GM23248 (cell line): ENCODE measurements around the gene ZNF474. TPM values are rescaled to one million over a fixed set of nuclear protein-coding genes. Genes with fewer than 3 reads are reported as not detected.
A peak's percentile ranks its signal among the peaks of the same experiment; 100 is the strongest.

Experiments used
- DNase-seq: peaks from one replicate; pipeline ENCODE4 v3.0.0-alpha.2; 2015
- H2AFZ ChIP-seq: fragments of 200-600 bp; sonication (generic); 2 replicates; pipeline ENCODE4 v1.6.1; 2016; ENCODE audit warnings: antibody characterized with exemption
- H3F3A ChIP-seq: fragments of 200-600 bp; sonication (generic); 2 replicates; pipeline ENCODE4 v1.6.1; 2016; ENCODE audit warnings: mild to moderate bottlenecking, antibody characterized with exemption, mixed run types; ENCODE audit not compliant: insufficient read depth
- H3K27ac ChIP-seq: fragments of 200-600 bp; sonication (generic); 2 replicates; pipeline ENCODE4 v1.5.1; 2016; ENCODE audit warnings: mild to moderate bottlenecking
- H3K27me3 ChIP-seq: fragments of 200-600 bp; sonication (generic); replicated peaks from 2 replicates; pipeline ENCODE4 v1.6.1; 2016; ENCODE audit warnings: mild to moderate bottlenecking; ENCODE audit not compliant: insufficient read depth
- H3K36me3 ChIP-seq: fragments of 200-600 bp; sonication (generic); 2 replicates; pipeline ENCODE4 v1.6.1; 2016; ENCODE audit warnings: low read depth, mild to moderate bottlenecking
- H3K4me1 ChIP-seq: fragments of 200-600 bp; sonication (generic); 2 replicates; pipeline ENCODE4 v1.6.1; 2016; ENCODE audit warnings: mild to moderate bottlenecking; ENCODE audit not compliant: insufficient read depth
- H3K4me2 ChIP-seq: fragments of 200-600 bp; sonication (generic); one replicate; pipeline ENCODE4 v1.6.1; 2016; ENCODE audit warnings: mild to moderate bottlenecking; ENCODE audit not compliant: unreplicated experiment
- H3K4me3 ChIP-seq: fragments of 200-600 bp; sonication (generic); 2 replicates; pipeline ENCODE4 v1.5.1; 2016; ENCODE audit warnings: mild to moderate bottlenecking
- H3K79me2 ChIP-seq: fragments of 200-600 bp; sonication (generic); 2 replicates; pipeline ENCODE4 v1.6.1; 2016; ENCODE audit warnings: mild to moderate bottlenecking; ENCODE audit not compliant: insufficient read depth
- H3K9ac ChIP-seq: fragments of 200-600 bp; sonication (generic); 2 replicates; pipeline ENCODE4 v1.6.1; 2016; ENCODE audit warnings: mild to moderate bottlenecking
- H3K9me2 ChIP-seq: fragments of 200-600 bp; sonication (generic); 2 replicates; pipeline ENCODE4 v1.6.1; 2016; ENCODE audit warnings: mixed run types, mild to moderate bottlenecking, moderate library complexity; ENCODE audit not compliant: insufficient read depth
- H3K9me3 ChIP-seq: fragments of 200-600 bp; sonication (generic); one replicate; pipeline ENCODE4 v1.6.1; 2017; ENCODE audit warnings: low read depth
- H4K20me1 ChIP-seq: fragments of 200-600 bp; sonication (generic); 2 replicates; pipeline ENCODE4 v1.6.0; 2016; ENCODE audit not compliant: insufficient read depth
- EZH2 ChIP-seq: fragments of 200-600 bp; sonication (generic); IDR thresholded peaks from 2 replicates; pipeline ENCODE4 v1.6.1; 2018; ENCODE audit warnings: antibody characterized with exemption, mild to moderate bottlenecking; ENCODE audit not compliant: insufficient read depth, poor library complexity, severe bottlenecking
- EZH2phosphoT487 ChIP-seq: fragments of 200-600 bp; sonication (generic); IDR thresholded peaks from 2 replicates; pipeline ENCODE4 v1.6.1; 2018; ENCODE audit warnings: antibody characterized with exemption, moderate library complexity, mild to moderate bottlenecking, low read depth; ENCODE audit not compliant: insufficient read depth
- WGBS, 2 experiments: methylation state at CpG; one replicate each; pipeline ENCODE4 v1.1.6; 2015 to 2017; ENCODE audit warnings: low lambda C conversion rate in 2 of 2, low coverage in 1 of 2; ENCODE audit errors: missing lambda C conversion rate in 2 of 2; 5-methylcytosine and 5-hydroxymethylcytosine counted together
- in situ Hi-C: fragments of 300-500 bp; cut with MboI; formaldehyde crosslinking; loops from 2 replicates; pipeline ENCODE4 v1.15.0; 2020
- polyA plus RNA-seq: library from polyadenylated mRNA; unstranded; fragments of >200 nt; fragmentation: Nextera tagmentation; extraction: Ambion mirVana; gene quantifications from 2 replicates; pipeline ENCODE4 v1.2.1, GENCODE V29; 2016
- total RNA-seq: library from RNA; depleted of rRNA; stranded (reverse); fragments of >200 nt; shearing (Covaris generic); gene quantifications from 2 replicates; pipeline ENCODE4 v1.2.3, GENCODE V29; 2014

ZNF474 gene
- total and polyA plus RNA-seq, 2 experiments from 2014 or later = 0.21 to 0.43 TPM

GRCh38 chr5:122124766-122125165 lies 4.6 kb upstream of the ZNF474 start:
- TF ChIP-seq EZH2 = no peak
- no peak for TF ChIP-seq EZH2phosphoT487
- Histone ChIP-seq H3K79me2 (no peaks in the 10 kb centered on the region), H4K20me1 (no peaks in the 10 kb centered on the region), H3K36me3 (no peaks in the 10 kb centered on the region), H3K4me1 (peaks cover 56% of the 10 kb centered on the region), H3K27me3 (no peaks in the 10 kb centered on the region), H3K9me2 (no peaks in the 10 kb centered on the region), H3F3A (peaks cover 41% of the 10 kb centered on the region), H3K27ac (no peak overlapping the region), H2AFZ (no peak overlapping the region), H3K4me3 (no peak overlapping the region), H3K9me3 (no peaks in the 10 kb centered on the region), H3K4me2 (no peak overlapping the region), H3K9ac (no peak overlapping the region)
- no peak for DNase-seq
- WGBS, 2 experiments = 95 to 96% methylated on average over 2 of the region's 2 CpGs
- in situ Hi-C loops = no loop called here

DNA sequence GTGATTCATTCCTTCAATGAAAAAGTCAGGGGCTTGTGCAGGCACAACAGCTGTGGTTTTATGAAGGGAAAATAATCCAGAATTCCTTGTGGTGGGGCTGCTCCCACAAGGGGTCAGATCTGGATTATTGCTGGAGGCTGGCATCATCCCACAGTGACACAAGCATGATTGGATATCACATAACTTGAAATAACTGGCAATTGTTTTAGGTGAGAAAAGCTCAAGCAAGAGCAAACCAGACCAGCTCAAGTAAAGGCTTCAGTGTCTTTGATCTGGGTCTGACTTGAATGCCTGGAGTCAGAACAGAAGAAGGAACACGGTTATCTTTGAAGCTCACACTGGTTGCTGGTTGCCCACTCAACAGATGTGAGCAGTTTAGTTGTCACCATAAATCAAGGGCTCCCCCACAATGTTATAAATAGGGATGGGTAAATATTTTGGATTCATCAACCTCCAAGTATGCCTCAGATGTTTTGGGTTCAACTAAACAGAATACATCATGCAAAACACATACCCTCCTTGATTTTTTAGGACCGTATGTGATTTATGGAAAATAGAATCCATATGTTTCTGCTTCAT lies 3.1 kb upstream of the ZNF474 start:
- Histone ChIP-seq H4K20me1 (no peaks in the 10 kb centered on the region), H3K9ac (peak overlapping the region; percentile 85), H3K36me3 (no peaks in the 10 kb centered on the region), H3K79me2 (no peaks in the 10 kb centered on the region), H3K9me2 (no peaks in the 10 kb centered on the region), H2AFZ (peak overlapping the region; percentile 86), H3K4me1 (peaks cover 54% of the 10 kb centered on the region), H3K9me3 (no peaks in the 10 kb centered on the region), H3K4me2 (peak overlapping the region; percentile 84), H3K4me3 (peak overlapping the region; percentile 57), H3K27ac (peak overlapping the region; percentile 93), H3F3A (peaks cover 41% of the 10 kb centered on the region), H3K27me3 (no peaks in the 10 kb centered on the region)
- 0 to 2% methylated on average over 2 of the region's 2 CpGs for WGBS, 2 experiments
- TF ChIP-seq EZH2phosphoT487 (no peak), EZH2 (no peak)
- DNase-seq = peak; percentile 71
- in situ Hi-C loops = no loop called here

GRCh38 chr5:122126756-122127321 lies 2.5 kb upstream of the ZNF474 start:
- Histone ChIP-seq H3K4me2 (peak overlapping the region; percentile 84), H3K27ac (peak overlapping the region; percentile 93), H3K27me3 (no peaks in the 10 kb centered on the region), H4K20me1 (no peaks in the 10 kb centered on the region), H3K4me3 (peak overlapping the region; percentile 57), H2AFZ (peak overlapping the region; percentile 86), H3K9me2 (no peaks in the 10 kb centered on the region), H3K9ac (peak overlapping the region; percentile 85), H3K9me3 (no peaks in the 10 kb centered on the region), H3K79me2 (no peaks in the 10 kb centered on the region), H3K36me3 (no peaks in the 10 kb centered on the region), H3K4me1 (peaks cover 49% of the 10 kb centered on the region), H3F3A (peaks cover 36% of the 10 kb centered on the region)
- in situ Hi-C loops = no loop called here
- DNase-seq = peak; percentile 70
- TF ChIP-seq EZH2 (no peak), EZH2phosphoT487 (no peak)
- WGBS, 2 experiments = 3 to 4% methylated on average over 10 of the region's 10 CpGs

DNA sequence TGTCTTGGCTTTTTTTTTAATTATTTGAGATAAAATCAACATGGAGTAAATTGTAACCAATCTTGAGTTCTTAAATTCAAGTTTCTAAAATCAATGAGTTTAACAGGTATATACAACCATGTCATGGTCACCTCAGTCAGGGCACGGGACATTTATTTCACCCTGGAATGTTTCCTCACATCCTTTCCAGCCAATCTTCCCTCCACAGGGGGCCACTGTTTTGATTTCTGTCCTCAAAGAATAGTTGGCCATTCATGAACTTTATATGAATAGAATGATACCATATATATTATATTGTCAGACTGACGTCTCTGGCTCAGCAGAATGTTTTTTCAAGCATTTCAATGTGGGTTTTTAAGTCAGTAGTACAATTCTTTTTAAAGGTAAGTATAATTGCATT lies 806 bp downstream of the ZNF474 start:
- Histone ChIP-seq H4K20me1 (no peaks in the 10 kb centered on the region), H3K9me2 (no peaks in the 10 kb centered on the region), H3K27ac (peak overlapping the region; percentile 92), H3K9me3 (no peaks in the 10 kb centered on the region), H3K9ac (peak overlapping the region; percentile 77), H3K27me3 (no peaks in the 10 kb centered on the region), H3K36me3 (no peaks in the 10 kb centered on the region), H3K79me2 (no peaks in the 10 kb centered on the region), H2AFZ (no peak overlapping the region), H3K4me1 (peaks cover 44% of the 10 kb centered on the region), H3K4me2 (no peak overlapping the region), H3K4me3 (no peak overlapping the region), H3F3A (peaks cover 34% of the 10 kb centered on the region)
- DNase-seq = no peak
- WGBS, 2 experiments = 88 to 95% methylated on average over 2 of the region's 2 CpGs
- in situ Hi-C loops = no loop called here
- TF ChIP-seq EZH2phosphoT487 (no peak), EZH2 (no peak)
